ENCODE results near the gene GCSH.

DNA sequence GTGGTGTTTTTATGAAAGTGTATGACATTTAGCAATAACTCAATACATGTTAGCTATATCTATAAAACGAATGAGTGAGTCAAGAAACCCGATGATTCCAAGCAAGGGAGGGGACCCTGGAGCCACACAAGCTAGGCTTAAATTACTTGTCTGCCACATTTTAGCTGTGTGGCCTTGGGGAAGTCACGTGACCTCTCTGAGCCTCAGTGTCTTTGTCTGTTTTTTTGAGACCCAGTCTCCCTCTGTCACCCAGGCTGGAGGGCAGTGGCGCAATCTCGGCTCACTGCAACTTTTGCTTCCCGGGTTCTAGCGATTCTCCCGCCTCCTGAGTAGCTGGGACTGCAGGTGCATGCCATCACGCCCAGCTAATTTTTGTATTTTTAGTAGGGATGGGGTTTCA lies 20.1 kb upstream of the GCSH start:
- TF ChIP-seq, protein P1, sequence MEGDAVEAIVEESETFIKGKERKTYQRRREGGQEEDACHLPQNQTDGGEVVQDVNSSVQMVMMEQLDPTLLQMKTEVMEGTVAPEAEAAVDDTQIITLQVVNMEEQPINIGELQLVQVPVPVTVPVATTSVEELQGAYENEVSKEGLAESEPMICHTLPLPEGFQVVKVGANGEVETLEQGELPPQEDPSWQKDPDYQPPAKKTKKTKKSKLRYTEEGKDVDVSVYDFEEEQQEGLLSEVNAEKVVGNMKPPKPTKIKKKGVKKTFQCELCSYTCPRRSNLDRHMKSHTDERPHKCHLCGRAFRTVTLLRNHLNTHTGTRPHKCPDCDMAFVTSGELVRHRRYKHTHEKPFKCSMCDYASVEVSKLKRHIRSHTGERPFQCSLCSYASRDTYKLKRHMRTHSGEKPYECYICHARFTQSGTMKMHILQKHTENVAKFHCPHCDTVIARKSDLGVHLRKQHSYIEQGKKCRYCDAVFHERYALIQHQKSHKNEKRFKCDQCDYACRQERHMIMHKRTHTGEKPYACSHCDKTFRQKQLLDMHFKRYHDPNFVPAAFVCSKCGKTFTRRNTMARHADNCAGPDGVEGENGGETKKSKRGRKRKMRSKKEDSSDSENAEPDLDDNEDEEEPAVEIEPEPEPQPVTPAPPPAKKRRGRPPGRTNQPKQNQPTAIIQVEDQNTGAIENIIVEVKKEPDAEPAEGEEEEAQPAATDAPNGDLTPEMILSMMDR (IDR thresholded peaks at IDR 0.05; ENCODE audit: insufficient read depth, low read length, poor library complexity, severe bottlenecking) = no peak
- no peak for TF ChIP-seq EZH2phosphoT487 (conservative IDR thresholded peaks at IDR 0.05; ENCODE audit: low read length)

Measured in SU-DHL-6 (cell line).